IPS-11a (cell line): ENCODE data around the gene UGT1A9.
"Not testable (repeated sequence)": the region's sequence is repeated elsewhere in the genome, so short reads cannot be mapped to it uniquely, and the experiment has no call there.

ENCODE experiments used
- H3K4me3 ChIP-seq: one replicate; pipeline ENCODE4 v1.5.1; 2013; ENCODE audit warnings: low read depth, low read length, control low read depth

Gene UGT1A9

DNA sequence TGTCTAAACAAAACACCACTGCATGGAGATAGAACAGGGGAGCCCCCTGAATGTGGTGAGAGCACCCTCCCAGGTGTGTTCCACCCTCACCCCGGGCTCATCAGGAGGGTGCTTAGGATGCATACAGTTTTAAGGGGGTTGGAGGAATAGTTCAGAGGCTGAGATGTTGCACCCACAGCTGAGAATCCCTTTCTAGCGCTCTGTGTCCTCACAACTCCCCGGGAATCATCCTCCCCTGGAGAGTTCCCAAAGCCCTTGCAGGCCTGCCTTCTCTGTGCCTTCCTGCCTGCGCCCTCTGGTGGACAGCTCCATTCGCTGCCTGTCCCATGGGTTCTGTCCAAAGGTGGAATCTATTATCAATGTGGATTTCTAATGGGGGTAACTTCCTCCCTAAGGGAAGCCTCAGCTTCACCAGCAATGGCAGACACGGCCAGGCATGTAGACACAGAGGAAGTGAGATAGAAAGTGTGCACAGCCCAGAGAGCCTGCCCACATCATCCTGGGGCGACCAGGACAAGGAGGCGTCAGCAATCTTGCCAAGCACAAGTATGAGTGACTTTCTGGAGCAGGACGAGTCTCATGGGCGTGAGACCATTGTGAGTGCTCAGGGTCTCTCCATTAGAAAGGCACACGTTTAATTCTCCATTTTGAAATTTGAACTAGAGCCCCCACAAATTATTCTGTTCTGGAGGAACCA is 39.8 kb downstream of the UGT1A9 start:
- H3K4me3 ChIP-seq = no peak overlapping the region

GRCh38 chr2:233712611-233713261 is 41.0 kb downstream of the UGT1A9 start, which contains the start of gene UGT1A5:
Gene UGT1A5 (plus strand): TSS chr2:233712907. CDS start chr2:233712992, 85 bp downstream.
- H3K4me3 ChIP-seq = no peak within 1 kb of the TSS

- no peak overlapping the region for H3K4me3 ChIP-seq
Observed at GRCh38 chr2:233713262-233713615, 41.5 kb downstream of the UGT1A9 start.

DNA sequence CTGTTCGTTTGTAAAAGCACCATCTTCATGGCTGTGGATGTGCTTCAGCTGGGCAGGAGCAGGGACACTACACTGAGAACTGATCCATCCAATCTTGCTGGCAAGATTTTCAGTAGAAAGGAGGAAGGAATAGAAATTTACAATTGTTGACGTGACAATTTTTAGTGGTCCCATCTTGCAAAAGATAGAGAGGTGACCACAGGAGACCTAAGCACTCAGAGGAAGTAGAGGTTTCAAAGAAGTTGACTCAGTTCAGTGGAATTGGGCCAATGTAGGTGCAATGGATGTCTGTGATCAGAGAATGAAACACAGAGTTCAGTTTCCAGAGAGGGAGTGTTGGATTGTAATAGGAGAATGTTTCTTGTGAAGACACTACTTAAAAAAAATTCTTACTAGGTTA is 42.4 kb downstream of the UGT1A9 start:
- H3K4me3 ChIP-seq = no peak overlapping the region

- no peak within 1 kb of the TSS for H3K4me3 ChIP-seq
Observed at GRCh38 chr2:233718552-233718951, 46.9 kb downstream of the UGT1A9 start, which contains the start of gene UGT1A4. Gene UGT1A4 (plus strand): TSS chr2:233718736. CDS start chr2:233718821, 85 bp downstream.

- H3K4me3 ChIP-seq = no peak within 1 kb of the TSS
Observed at GRCh38 chr2:233728723-233729301, 57.1 kb downstream of the UGT1A9 start, which contains the start of gene UGT1A3. Gene UGT1A3 (plus strand): TSS chr2:233729042. CDS start chr2:233729127, 85 bp downstream.

- H3K4me3 ChIP-seq = not testable (repeated sequence)
Observed at GRCh38 chr2:233736868-233737653, 65.4 kb downstream of the UGT1A9 start.

- no peak overlapping the region for H3K4me3 ChIP-seq
Observed at GRCh38 chr2:233740870-233741269, 69.2 kb downstream of the UGT1A9 start.

DNA sequence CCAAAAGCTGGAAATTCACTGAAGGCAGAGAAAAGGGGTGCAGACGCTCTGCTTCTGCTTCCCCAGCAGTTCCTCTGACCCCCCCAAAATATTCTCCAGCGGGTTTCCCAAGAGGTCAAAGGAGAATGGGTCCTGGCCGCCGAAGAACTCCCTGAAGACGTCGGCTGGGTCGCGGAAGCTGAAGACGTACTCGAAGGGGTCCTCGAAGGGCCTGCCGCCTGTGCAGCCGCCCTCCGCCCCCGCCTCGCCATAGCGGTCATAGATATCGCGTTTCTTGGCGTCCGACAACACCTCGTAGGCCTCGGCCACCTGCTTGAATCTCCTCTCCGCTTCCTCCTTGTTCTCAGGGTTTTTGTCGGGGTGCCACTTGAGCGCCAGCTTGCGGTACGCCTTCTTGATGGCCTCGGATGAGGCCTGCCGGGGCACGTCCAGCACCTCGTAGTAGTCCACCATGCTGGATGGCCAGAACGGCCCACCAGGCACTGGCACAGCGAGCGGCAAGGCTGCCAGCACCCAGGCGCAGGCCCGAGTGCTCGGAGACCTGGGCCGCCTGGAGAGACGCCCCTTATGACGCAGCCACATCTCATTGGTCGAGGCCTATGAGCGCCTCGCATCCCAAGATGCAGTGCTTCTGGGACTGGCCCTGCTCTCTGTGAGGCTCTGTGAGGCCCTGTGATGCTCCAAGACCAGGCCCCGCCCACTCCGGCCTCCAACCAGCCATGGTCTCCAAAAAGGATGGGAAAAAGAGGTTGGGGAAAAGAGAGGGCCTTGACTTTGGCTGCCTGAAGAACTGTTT is 72.0 kb downstream of the UGT1A9 start:
- H3K4me3 ChIP-seq = no peak overlapping the region

GRCh38 chr2:233745073-233745755 is 73.5 kb downstream of the UGT1A9 start:
- H3K4me3 ChIP-seq = no peak overlapping the region

DNA sequence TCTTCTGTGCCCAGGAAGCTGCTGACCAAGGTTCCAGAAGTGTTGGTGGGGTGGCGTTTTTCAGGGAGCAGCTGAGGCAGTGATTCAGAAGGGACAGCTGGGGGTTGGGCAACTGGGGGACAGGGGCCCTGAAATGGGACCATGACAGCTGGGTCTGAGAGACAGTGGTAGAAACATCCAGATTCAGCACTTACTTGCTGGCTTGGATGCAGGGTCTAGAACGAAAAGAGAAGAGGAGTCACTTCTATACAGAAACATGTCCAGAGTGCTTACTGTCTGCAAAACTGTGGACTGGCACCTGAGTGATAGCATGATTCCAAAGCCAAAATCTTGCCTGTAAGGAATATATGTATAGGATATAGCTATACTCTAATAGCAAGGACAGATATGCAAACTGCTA is 74.1 kb downstream of the UGT1A9 start:
- H3K4me3 ChIP-seq = not testable (repeated sequence)

- no peak overlapping the region for H3K4me3 ChIP-seq
Observed at GRCh38 chr2:233746475-233747282, 75.0 kb downstream of the UGT1A9 start.

DNA sequence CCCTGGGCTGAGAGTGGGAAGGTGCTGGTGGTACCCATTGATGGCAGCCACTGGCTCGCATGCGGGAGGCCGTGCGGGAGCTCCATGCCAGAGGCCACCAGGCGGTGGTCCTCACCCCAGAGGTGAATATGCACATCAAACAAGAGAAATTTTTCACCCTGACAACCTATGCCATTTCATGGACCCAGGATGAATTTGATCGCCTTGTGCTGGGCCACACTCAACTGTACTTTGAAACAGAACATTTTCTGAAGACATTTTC is 75.5 kb downstream of the UGT1A9 start:
- H3K4me3 ChIP-seq = no peak overlapping the region

- H3K4me3 ChIP-seq = not testable (repeated sequence)
Observed at GRCh38 chr2:233750689-233751088, 79.0 kb downstream of the UGT1A9 start.

- H3K4me3 ChIP-seq = not testable (repeated sequence)
Observed at GRCh38 chr2:233751212-233752009, 79.7 kb downstream of the UGT1A9 start.

DNA sequence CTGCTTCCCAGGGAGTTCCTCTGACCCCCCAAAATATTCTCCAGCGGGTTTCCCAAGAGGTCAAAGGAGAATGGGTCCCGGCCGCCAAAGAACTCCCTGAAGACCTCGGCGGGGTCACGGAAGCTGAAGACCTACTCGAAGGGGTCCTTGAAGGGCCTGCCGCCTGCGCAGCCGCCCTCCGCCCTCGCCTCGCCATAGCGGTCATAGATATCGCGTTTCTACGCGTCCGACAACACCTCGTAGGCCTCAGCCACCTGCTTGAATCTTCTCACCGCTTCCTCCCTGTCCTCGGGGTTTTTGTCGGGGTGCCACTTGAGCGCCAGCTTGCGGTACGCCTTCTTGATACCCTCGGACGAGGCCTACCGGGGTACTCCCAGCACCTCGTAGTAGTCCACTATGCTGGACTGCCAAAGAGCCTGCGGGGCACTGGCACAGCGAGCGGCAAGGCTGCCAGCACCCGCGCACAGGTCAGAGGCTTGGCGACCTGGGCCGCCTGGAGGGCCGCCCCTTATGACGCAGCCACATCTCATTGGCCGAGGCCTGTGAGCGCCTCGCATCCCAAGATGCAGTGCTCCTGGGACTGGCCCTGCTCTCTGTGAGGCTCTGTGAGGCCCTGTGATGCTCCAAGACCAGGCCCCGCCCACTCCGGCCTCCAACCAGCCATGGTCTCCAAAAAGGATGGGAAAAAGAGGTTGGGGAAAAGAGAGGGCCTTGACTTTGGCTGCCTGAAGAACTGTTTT is 83.3 kb downstream of the UGT1A9 start:
- H3K4me3 ChIP-seq = no peak overlapping the region

DNA sequence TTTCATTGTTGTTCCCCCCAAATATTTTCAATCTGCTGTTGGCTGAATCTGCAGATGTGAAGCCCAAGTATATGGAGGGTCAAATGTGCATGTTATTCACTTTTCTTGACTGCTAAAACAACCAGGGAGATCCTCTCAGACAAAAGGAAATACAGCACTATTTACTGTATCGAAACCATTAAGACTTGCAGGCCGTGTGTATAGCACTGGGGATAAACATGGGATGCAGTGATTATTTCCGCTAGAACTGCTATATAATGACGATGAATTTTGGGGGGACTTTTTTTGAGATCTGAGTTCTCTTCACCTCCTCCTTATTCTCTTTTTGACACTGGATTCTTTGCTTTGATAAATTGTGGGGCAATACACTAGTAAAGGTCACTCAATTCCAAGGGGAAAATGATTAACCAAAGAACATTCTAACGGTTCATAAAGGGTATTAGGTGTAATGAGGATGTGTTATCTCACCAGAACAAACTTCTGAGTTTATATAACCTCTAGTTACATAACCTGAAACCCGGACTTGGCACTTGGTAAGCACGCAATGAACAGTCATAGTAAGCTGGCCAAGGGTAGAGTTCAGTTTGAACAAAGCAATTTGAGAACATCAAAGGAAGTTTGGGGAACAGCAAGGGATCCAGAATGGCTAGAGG is 84.9 kb downstream of the UGT1A9 start:
- H3K4me3 ChIP-seq = no peak overlapping the region
